ENCODE measurements around the gene AMPH. TPM values are rescaled to one million over a fixed set of nuclear protein-coding genes. Genes with fewer than 3 reads are reported as not detected.

The AMPH gene
- total and polyA plus RNA-seq, 9 of the 15 experiments (the other 6 are each of a cell fraction or from before 2014, with no cell fraction given) = 0.03 to 0.35 TPM; not detected in 7

DNA sequence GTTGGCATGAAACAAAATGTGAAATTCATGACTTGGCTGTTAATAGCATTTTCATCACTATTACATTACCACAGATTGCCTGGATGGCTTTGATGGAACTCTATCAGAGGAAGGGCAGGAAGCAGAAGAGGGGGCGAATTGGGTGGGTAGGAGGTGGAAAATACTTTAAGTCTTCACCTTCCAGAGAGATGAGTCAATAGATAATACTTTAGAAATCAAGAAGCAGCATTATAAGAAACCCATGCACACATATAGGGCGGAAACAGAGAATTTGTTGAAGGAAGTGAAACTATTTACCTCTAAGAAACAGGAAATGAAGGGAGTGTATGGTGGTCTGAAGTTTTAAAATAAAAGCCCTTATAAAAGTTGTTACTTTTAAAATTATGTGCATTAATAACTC lies 205.7 kb downstream of the AMPH start (continued):
- TF ChIP-seq RERE (CRISPR knock-in tag; IDR thresholded peaks at IDR 0.05; ENCODE audit: borderline replicate concordance) = no peak
- no peak for TF ChIP-seq ZNF133 (CRISPR knock-in tag; IDR thresholded peaks at IDR 0.05)
- no peak for TF ChIP-seq ZNF408 (CRISPR knock-in tag; IDR thresholded peaks at IDR 0.05; ENCODE audit: low read depth)
- TF ChIP-seq NR2C1 (IDR thresholded peaks at IDR 0.05) = no peak
- TF ChIP-seq NR2C1 (tag; IDR thresholded peaks at IDR 0.05) = no peak
- TF ChIP-seq RBBP5 (IDR thresholded peaks at IDR 0.05; ENCODE audit: borderline replicate concordance, insufficient read depth, low read length, poor library complexity, severe bottlenecking) = no peak
- TF ChIP-seq SREBF1 (IDR thresholded peaks at IDR 0.05; ENCODE audit: borderline replicate concordance, low read depth, low read length) = no peak
- no peak for TF ChIP-seq ZFP30 (CRISPR knock-in tag; IDR thresholded peaks at IDR 0.05; ENCODE audit: borderline replicate concordance)
- TF ChIP-seq NCOA6 (IDR thresholded peaks at IDR 0.05) = no peak

Data from K562 (cell line).